NCI-H345 treated with DMSO at 0.1 percent for 48 hours (cell line): ENCODE measurements around the gene SPON1.
"Not testable (repeated sequence)": the region's sequence is repeated elsewhere in the genome, so short reads cannot be mapped to it uniquely, and the experiment has no call there.

ENCODE experiments used
- DNase-seq: peaks from one replicate; lab custom pipeline; 2025; ENCODE audit not compliant: unreplicated experiment; lab: John Stamatoyannopoulos, UW

SPON1 gene

DNA sequence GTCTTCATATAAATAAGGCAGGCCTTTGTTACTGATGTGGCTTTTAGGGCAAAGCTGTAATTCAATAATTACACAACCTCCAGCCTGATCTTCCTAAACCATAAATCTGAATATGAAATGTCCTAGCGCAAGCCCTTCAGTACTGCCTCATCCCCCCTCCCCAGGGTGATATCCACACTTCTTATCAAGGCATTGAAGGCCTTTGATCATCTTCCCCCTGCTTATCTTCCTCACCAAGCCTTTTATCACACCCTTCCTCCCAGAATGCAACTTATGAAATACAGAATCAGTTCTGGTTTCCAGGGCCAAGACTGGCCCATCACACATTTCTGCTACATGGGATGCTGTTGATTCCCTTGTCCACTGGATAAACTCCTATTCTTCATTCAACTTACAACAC is 12.1 kb downstream of the SPON1 start:
- no peak for DNase-seq

DNA sequence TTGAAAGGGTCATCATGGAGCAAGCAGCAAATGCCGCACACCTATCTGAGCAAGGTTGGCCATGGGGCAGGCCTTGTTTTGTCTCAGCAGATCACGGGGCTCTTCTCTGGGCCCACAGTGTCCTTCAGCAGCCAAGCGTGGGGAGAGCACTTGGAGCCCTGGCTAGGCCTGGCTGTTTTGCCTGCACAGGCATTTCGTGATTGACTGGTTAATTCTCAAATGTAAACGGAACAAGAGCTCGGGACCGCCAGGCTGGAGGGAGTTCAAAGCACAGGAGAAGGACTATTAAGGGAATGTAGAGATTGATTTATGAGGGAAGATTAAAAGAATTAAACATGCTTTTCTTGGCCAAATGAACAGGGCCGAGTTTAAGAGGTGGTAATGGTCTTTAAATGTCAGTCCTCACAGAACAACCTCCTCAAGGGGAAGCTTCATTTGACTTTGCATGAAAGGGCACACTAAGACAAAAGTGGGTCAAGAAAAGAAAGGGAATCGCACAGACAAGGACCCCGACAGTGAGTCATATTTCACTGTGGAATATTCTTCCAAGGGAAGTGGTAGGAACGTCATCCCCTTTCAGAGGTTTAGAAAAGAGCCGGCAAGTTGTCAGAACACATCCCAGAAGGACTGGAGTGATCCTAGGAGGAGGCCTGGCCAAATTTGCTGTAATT is 20.7 kb downstream of the SPON1 start:
- no peak for DNase-seq

GRCh38 chr11:13984616-13985450 is 22.3 kb downstream of the SPON1 start:
- DNase-seq = no peak

DNA sequence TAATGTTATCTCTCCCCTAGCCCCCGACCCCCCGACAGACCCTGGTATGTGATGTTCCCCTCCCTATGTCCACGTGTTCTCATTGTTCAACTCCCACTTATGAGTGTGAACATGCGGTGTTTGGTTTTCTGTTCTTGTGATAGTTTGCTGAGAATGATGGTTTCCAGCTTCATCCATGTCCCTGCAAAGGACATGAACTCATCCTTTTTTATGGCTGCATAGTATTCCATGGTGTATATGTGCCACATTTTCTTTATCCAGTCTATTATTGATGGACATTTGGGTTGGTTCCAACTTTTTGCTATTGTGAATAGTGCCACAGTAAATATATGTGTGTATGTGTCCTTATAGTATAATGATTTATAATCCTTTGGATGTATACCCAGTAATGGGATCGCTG is 24.2 kb downstream of the SPON1 start:
- not testable (repeated sequence) for DNase-seq

DNA sequence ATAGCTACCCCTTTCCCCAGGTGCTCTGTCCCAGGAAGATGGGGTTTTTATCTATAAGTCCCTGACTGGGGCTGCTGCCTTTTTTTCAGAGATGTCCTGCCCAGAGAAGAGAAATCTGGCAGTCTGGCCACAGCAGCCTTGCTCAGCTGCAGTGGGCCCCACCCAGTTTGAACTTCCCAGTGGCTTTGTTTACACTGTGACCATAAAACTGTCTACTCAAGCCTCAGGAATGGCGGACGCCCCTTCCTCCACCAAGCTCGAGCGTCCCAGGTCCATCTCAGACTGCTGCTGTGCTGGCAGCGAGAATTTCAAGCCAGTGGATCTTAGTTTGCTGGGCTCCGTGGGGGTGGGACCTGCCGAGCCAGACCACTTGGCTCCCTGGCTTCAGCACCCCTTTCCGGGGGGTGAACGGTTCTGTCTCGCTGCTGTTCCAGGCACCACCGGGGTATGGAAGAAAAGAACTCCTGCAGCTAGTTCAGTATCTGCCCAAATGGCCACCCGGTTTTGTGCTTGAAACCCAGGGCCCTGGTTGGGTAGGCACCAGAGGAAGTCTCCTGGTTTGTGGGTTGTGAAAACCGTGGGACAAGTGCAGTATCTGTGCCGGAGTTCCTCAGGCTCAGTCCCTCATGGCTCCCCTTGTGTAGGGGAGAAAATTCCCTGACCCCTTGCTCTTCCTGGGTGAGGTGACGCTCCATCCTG is 29.8 kb downstream of the SPON1 start:
- DNase-seq = not testable (repeated sequence)

GRCh38 chr11:13993096-13993765 is 30.7 kb downstream of the SPON1 start:
- no peak for DNase-seq

DNA sequence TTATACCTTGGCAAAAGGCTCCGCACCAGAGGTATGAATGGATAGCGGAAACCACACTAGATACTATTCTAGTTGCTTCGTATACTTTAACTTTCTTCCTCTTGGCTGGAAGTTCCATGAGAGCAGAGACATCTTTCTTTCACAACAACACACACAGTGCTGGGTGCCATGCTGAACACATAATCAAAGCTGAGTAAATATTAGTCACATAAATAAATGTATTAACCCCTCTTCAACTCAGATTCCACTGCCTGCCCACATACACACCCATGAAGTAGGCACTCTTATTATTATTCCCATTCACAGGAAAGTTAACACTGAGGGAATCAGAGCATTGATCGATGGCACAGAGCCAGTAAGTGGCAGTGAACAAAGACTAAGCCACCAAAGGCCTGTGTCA is 35.4 kb downstream of the SPON1 start:
- no peak for DNase-seq

GRCh38 chr11:13999704-14000103 is 37.2 kb downstream of the SPON1 start:
- DNase-seq = no peak

- DNase-seq = no peak
Measured at GRCh38 chr11:14001597-14001996, 39.1 kb downstream of the SPON1 start.

DNA sequence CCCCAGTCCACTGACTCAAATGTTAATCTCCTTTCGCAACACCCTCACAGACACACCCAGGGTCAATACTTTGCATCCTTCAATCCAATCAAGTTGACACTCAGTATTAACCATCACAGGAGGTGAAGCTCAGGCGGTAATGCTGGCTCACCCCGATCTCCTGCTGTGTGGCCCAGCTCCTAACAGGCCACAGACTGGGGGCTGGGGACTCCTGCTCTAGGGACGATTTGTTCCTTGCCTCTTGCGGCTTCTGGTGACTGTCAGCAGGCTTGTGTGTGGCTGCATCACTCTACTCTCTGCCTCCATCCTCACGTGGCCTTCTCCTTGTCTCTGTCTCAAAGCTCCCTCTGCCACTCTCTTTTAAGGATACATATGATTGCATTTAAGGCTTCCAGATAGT is 45.0 kb downstream of the SPON1 start:
- DNase-seq = no peak

- no peak for DNase-seq
Measured at GRCh38 chr11:14010665-14011064, 48.1 kb downstream of the SPON1 start.

DNA sequence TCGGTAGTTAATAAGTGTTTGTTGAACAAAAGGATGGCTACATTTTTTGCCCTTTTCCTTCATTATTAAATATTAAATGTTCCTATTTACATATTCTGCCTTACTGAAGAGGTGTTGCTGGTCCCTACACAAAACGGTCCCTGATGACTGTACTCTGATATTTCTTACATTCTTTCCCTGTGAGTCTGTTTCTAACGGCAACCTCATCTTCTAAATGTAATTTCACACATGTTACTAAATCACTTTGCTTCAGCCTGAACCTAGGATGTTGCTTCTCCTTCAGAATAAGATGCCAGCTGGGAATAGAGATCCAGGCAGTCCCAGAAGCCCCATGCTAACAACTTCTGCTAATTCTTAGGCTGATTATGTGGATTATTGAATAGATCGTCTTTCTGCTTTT is 50.3 kb downstream of the SPON1 start:
- DNase-seq = no peak

- no peak for DNase-seq
Measured at GRCh38 chr11:14015711-14016110, 53.2 kb downstream of the SPON1 start.

DNA sequence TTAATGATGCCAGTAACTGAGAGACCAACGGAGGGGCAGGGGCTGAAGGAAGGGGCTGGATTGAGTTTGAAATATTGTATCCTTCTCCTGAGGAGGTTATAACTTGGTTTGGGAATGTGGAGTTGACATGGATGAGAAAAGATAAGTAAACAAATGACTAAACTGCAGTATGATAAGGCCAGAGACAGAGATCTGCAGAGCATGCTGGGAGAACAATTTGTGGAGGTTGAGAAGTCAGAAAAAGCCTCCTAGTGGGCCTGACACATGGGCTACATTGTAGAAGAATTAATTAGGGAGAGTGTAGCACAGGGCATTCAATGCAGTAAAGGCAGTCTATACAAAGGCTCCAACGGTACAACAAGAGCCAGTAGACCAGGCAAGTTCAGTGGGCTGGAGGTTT is 55.9 kb downstream of the SPON1 start:
- DNase-seq = no peak

GRCh38 chr11:14021738-14022137 is 59.2 kb downstream of the SPON1 start:
- peak; percentile 7 for DNase-seq

DNA sequence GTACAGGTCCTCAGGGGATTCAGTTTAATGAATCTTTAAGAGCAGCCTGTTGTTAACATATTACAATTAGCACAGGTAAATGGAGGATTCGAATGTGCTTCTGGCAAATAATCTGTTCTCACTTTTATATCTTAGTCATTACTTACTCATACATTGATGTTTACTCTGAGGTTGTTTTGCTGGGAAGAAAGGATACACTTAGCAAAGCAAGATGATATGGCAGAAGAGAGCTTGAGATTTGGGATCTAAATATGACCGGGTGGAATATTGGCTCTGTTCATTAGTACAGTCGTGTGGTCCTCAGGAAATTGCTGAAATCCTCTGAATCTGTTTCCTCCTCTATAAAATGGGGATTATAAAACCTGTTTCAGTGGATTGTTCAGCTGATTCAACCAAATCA is 59.7 kb downstream of the SPON1 start:
- no peak for DNase-seq

GRCh38 chr11:14022821-14023220 is 60.3 kb downstream of the SPON1 start:
- no peak for DNase-seq

GRCh38 chr11:14026961-14027360 is 64.4 kb downstream of the SPON1 start:
- DNase-seq = no peak

DNA sequence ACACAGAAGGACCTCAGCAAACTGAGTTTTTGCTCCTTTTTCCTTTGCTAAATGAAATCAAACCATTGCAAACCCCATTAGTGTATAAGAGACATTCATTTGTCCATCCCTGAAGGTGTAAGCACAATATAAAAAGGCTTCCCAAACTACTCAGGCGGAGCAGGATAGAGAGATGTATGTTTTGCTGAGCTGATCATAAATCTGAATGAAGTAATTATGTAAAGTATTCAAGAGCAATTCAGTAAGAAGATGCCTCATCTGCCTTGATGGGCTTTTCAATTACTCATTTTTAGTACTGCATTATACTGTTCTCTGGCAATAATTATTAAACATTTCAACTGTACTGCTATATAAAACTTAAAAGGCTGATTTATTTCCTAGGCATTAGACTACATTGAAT is 65.0 kb downstream of the SPON1 start:
- DNase-seq = no peak

- no peak for DNase-seq
Measured at GRCh38 chr11:14029440-14029839, 66.9 kb downstream of the SPON1 start.
